Smooth muscle cell (in vitro differentiated cells): Measurements from ENCODE around the gene C16orf90. TPM values are rescaled to one million over a fixed set of nuclear protein-coding genes. Genes with fewer than 3 reads are reported as not detected.
"Not testable (repeated sequence)": the region's sequence is repeated elsewhere in the genome, so short reads cannot be mapped to it uniquely, and the experiment has no call there.

Experiments used
- DNase-seq: peaks from one replicate; lab custom pipeline; 2025; ENCODE audit not compliant: unreplicated experiment; lab: John Stamatoyannopoulos, UW
- H2AFZ ChIP-seq: fragments of 200-600 bp; sonication (generic); 2 replicates; pipeline ENCODE4 v1.6.0; 2016; ENCODE audit warnings: antibody characterized with exemption, low read depth, mild to moderate bottlenecking
- H3F3A ChIP-seq: fragments of 200-600 bp; sonication (generic); 2 replicates; pipeline ENCODE4 v1.6.0; 2017; ENCODE audit warnings: antibody characterized with exemption, low read depth
- H3K27ac ChIP-seq: fragments of 200-600 bp; sonication (generic); 2 replicates; pipeline ENCODE4 v1.5.1; 2016; ENCODE audit warnings: low read depth, mild to moderate bottlenecking
- H3K27me3 ChIP-seq: fragments of 200-600 bp; sonication (generic); 2 replicates; pipeline ENCODE4 v1.6.1; 2016; ENCODE audit warnings: low read depth, mild to moderate bottlenecking
- H3K36me3 ChIP-seq: fragments of 200-600 bp; sonication (generic); 2 replicates; pipeline ENCODE4 v1.5.1; 2016; ENCODE audit warnings: low read depth
- H3K4me1 ChIP-seq: fragments of 200-600 bp; sonication (generic); 2 replicates; pipeline ENCODE4 v1.5.1; 2016; ENCODE audit warnings: low read depth
- H3K4me2 ChIP-seq: fragments of 200-600 bp; sonication (generic); 2 replicates; pipeline ENCODE4 v1.6.0; 2016; ENCODE audit warnings: mild to moderate bottlenecking
- H3K4me3 ChIP-seq: fragments of 200-600 bp; sonication (generic); 2 replicates; pipeline ENCODE4 v1.5.1; 2016; ENCODE audit warnings: mild to moderate bottlenecking
- H3K79me2 ChIP-seq: fragments of 200-600 bp; sonication (generic); 2 replicates; pipeline ENCODE4 v1.6.0; 2016; ENCODE audit warnings: low read depth, mild to moderate bottlenecking
- H3K9ac ChIP-seq: fragments of 200-600 bp; sonication (generic); 2 replicates; pipeline ENCODE4 v1.6.0; 2016; ENCODE audit warnings: low read depth
- H3K9me3 ChIP-seq: fragments of 200-600 bp; sonication (generic); replicated peaks from 2 replicates; pipeline ENCODE4 v1.5.1; 2016; ENCODE audit warnings: low read depth
- H4K20me1 ChIP-seq: fragments of 200-600 bp; sonication (generic); 2 replicates; pipeline ENCODE4 v1.6.0; 2016; ENCODE audit warnings: low read depth
- whole genome bisulfite sequencing: methylation state at CpG from one replicate; pipeline ENCODE4 v1.1.7; 2016; ENCODE audit warnings: low lambda C conversion rate; 5-methylcytosine and 5-hydroxymethylcytosine counted together
- polyA plus RNA-seq: library from polyadenylated mRNA; unstranded; fragments of >200 nt; fragmentation: Nextera tagmentation; extraction: Ambion mirVana; gene quantifications from 2 replicates; pipeline ENCODE4 v1.2.1, GENCODE V29; 2016
- total RNA-seq: library from RNA; depleted of rRNA; stranded (reverse); fragments of >200 nt; gene quantifications from 2 replicates; pipeline ENCODE4 v1.2.3, GENCODE V29; 2014
- TF ChIP-seq, protein P1 (sequence below): fragments of 200-600 bp; sonication (generic); IDR thresholded peaks from 2 replicates; pipeline ENCODE4 v1.5.1; 2017; ENCODE audit warnings: borderline replicate concordance, mild to moderate bottlenecking, antibody characterized with exemption; ENCODE audit not compliant: insufficient read depth, poor library complexity, severe bottlenecking

The C16orf90 gene
- total and polyA plus RNA-seq, 2 experiments from 2014 or later: not detected

DNA sequence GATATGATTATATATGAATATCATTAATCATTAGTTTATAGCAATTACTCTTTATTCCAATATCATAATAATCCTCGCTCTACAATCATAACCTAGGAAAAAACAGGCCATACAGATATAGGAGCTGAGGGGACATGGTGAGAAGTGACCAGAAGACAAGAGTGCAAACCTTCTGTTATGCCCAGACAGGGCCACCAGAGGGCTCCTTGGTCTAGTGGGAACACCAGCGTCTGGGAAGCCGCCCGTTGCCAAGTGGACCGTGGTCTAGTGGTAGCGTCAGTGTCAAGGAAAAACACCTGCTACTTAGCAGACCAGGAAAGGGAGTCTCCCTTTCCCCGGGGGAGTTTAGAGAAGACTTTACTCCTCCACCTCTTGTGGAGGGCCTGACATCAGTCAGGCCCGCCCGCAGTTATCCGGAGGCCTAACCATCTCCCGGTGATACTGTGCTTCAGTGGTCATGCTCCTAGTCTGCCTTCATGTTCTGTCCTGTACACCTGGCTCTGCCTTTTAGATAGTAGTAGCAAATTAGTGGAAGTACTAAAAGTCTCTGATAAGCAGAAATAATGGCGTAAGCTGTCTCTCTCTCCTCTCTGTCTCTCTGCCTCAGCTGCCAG lies 32.0 kb upstream of the C16orf90 start:
- not testable (repeated sequence) for H3K27me3 ChIP-seq, H2AFZ ChIP-seq, H3K27ac ChIP-seq, H3K36me3 ChIP-seq, H4K20me1 ChIP-seq, H3K9ac ChIP-seq, H3K79me2 ChIP-seq, H3K9me3 ChIP-seq, H3K4me1 ChIP-seq, H3K4me3 ChIP-seq, H3F3A ChIP-seq, DNase-seq, H3K4me2 ChIP-seq
- WGBS: 75% methylated on average over 12 of the region's 12 CpGs
- TF ChIP-seq, protein P1, sequence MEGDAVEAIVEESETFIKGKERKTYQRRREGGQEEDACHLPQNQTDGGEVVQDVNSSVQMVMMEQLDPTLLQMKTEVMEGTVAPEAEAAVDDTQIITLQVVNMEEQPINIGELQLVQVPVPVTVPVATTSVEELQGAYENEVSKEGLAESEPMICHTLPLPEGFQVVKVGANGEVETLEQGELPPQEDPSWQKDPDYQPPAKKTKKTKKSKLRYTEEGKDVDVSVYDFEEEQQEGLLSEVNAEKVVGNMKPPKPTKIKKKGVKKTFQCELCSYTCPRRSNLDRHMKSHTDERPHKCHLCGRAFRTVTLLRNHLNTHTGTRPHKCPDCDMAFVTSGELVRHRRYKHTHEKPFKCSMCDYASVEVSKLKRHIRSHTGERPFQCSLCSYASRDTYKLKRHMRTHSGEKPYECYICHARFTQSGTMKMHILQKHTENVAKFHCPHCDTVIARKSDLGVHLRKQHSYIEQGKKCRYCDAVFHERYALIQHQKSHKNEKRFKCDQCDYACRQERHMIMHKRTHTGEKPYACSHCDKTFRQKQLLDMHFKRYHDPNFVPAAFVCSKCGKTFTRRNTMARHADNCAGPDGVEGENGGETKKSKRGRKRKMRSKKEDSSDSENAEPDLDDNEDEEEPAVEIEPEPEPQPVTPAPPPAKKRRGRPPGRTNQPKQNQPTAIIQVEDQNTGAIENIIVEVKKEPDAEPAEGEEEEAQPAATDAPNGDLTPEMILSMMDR: peak; percentile 45

DNA sequence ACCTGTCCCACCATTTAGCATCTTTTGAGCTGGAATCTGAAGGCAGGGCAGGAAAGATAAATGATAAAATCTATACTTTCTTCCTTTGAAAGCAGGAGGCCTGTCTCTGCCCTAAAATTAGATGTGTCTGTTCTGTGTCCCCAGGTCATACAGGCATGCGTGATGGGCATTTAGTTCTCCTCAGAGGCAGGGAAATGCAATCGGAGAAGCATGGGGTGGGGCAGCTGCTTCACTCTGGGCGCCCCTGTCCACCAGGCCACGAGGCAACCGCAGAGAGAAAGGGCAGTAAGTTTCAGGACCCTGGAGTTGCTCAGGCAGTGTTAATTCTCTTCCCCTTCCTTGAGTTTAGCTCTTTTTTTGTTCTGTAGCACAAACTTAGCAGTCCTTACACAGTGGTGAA lies 30.7 kb upstream of the C16orf90 start:
- no peak overlapping the region for H3K9ac ChIP-seq
- no peak overlapping the region for H3K4me2 ChIP-seq
- H3K4me1 ChIP-seq: no peaks in the 10 kb centered on the region
- no peaks in the 10 kb centered on the region for H3K79me2 ChIP-seq
- H3K27ac ChIP-seq: no peak overlapping the region
- no peak overlapping the region for H3K4me3 ChIP-seq
- no peaks in the 10 kb centered on the region for H3K27me3 ChIP-seq
- no peak overlapping the region for H2AFZ ChIP-seq
- H3F3A ChIP-seq: no peaks in the 10 kb centered on the region
- H4K20me1 ChIP-seq: peaks cover 3% of the 10 kb centered on the region
- H3K9me3 ChIP-seq: no peaks in the 10 kb centered on the region
- H3K36me3 ChIP-seq: peaks cover 10% of the 10 kb centered on the region
- WGBS: 88% methylated on average over 5 of the region's 5 CpGs
- DNase-seq: no peak
- TF ChIP-seq, protein P1: no peak

DNA sequence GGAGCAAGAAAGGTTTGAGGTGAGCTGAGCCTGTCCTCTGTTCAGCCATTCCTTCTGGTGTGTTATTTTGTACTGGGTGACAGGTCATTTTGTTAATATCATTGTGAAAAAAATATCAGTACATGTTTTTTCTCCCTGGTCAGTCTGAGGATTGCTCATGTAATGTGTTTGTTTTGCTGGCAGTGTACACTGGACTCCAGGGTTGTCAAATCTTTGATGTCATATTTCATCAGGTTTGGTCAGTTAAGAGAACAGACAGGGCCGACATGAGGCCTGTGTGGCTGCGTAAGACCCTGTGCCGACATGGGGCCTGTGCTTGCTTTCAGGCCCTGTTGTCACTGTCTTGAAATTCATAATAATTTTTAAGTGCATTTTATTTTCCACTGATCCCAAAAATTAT lies 28.0 kb upstream of the C16orf90 start:
- H3K4me3 ChIP-seq: no peak overlapping the region
- no peak for DNase-seq
- H3K9me3 ChIP-seq: no peaks in the 10 kb centered on the region
- no peak overlapping the region for H3K27ac ChIP-seq
- TF ChIP-seq, protein P1: no peak
- no peak overlapping the region for H3K4me2 ChIP-seq
- peaks cover 3% of the 10 kb centered on the region for H4K20me1 ChIP-seq
- peaks cover 10% of the 10 kb centered on the region for H3K36me3 ChIP-seq
- no peak overlapping the region for H2AFZ ChIP-seq
- WGBS: 96% methylated on average over 3 of the region's 3 CpGs
- H3K27me3 ChIP-seq: no peaks in the 10 kb centered on the region
- no peaks in the 10 kb centered on the region for H3K4me1 ChIP-seq
- no peaks in the 10 kb centered on the region for H3K79me2 ChIP-seq
- H3F3A ChIP-seq: peaks cover 18% of the 10 kb centered on the region
- no peak overlapping the region for H3K9ac ChIP-seq

DNA sequence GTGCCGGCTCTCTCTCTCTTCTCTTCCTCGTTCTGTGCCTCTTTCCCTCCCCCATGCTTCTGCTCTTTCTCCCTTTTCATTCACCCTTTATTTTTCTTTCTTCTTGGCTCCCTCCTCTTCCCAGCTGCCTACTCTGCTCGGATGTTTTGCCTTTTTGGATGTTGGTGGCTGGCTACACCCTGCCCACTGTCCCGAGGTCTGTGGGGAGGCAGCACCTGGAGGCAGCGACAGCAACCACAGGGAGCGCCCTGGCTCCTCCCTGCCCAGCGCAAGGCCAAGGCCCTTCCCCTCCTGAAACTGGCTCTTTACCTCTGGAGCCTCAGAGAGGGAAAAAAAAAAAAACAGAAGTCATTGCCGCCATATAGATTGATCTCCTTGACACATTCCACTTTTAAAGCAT lies 25.6 kb upstream of the C16orf90 start:
- Histone ChIP-seq H3K36me3 (peaks cover 10% of the 10 kb centered on the region), H4K20me1 (no peaks in the 10 kb centered on the region), H3K79me2 (no peaks in the 10 kb centered on the region), H3K4me2 (peak overlapping the region; percentile 42), H3K27me3 (no peaks in the 10 kb centered on the region), H3K4me1 (no peaks in the 10 kb centered on the region), H3K27ac (peak overlapping the region; percentile 85), H2AFZ (no peak overlapping the region), H3F3A (peaks cover 18% of the 10 kb centered on the region), H3K4me3 (peak overlapping the region; percentile 12), H3K9me3 (no peaks in the 10 kb centered on the region), H3K9ac (peak overlapping the region; percentile 47)
- TF ChIP-seq, protein P1: no peak
- WGBS: 63% methylated on average over 8 of the region's 8 CpGs
- DNase-seq: no peak
